ENCODE results near the gene CCDC97. TPM values are rescaled to one million over a fixed set of nuclear protein-coding genes. Genes with fewer than 3 reads are reported as not detected.

The CCDC97 gene
- 10.0 and 10.6 TPM in 2 replicates for total RNA-seq

DNA sequence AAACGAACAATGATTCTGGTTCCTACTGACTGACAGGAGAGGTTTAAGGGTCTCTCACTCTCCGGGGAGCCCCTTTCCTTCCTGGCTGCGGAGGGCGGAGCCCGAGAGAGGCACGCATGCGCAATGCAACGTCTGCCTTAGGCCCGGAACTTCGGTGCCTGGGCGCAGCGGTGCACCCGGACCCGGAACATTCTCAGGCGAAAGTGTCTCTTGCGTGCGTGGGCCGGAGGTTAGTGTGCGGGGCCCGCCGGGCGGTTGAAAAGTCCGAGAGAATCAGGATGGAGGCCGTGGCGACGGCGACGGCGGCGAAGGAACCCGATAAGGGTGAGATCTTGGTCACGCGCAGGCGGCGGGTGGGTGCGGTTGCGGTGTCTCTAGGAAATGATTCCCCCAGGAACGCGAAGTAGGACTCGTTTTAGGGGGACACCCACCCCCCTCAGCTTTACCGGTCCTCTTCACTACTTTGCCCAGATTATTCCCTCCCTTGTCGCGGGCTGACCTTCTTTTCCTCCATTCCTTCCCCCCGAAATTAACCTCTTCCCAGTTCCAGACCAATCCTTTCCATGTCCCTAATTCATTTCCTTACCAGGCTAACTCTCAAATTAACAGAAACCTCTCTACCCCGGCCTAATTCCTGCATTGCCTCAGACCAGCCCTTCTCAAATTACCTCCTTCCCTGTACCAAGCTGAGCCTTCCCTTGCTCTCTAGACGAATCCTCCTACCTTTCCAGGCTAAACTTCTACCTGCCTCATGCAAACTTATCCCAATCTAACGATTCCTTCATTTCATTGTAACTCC is at the start of gene CCDC97:
CCDC97 (plus strand) TSS at position 140 of the 799 bp plus-strand sequence; CDS start at position 279, 139 bp downstream.

DNA sequence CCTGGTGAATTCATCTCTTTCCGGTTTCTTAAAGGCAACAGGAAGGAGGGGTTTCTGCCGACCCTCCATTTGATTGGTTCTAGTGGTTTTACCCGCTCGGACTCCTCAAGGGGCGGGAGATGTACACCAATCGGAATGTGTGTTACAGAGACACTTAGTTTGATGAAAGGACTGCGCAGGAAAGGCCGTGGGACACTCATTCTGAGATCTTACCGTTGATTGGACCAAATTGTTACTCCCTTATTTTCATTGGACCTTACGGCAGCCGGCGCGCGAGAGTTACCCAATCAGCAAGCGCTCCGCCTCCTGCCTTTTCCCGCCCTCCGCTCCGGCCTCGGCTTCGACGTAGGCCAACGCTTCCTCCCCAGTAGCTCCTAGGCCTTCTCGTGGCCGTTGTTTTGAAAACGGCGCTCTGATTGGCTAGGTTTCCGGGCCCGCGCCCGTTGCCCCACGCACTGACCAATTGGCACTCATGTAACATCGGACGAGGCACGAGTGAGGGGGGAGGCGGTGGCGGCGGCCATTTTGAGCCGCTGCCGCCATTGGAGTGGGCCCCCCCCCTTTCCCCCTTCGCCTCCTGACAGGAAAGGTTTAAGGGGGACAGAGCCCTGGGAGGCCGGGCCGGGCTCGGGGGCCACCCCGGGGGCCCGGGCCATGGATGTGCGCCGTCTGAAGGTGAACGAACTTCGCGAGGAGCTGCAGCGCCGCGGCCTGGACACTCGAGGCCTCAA is 46.0 kb upstream of the CCDC97 start, which contains the start of gene HNRNPUL1:
HNRNPUL1 (plus strand) TSS at position 523 of the 731 bp plus-strand sequence; CDS start at position 655, 132 bp downstream.

DNA sequence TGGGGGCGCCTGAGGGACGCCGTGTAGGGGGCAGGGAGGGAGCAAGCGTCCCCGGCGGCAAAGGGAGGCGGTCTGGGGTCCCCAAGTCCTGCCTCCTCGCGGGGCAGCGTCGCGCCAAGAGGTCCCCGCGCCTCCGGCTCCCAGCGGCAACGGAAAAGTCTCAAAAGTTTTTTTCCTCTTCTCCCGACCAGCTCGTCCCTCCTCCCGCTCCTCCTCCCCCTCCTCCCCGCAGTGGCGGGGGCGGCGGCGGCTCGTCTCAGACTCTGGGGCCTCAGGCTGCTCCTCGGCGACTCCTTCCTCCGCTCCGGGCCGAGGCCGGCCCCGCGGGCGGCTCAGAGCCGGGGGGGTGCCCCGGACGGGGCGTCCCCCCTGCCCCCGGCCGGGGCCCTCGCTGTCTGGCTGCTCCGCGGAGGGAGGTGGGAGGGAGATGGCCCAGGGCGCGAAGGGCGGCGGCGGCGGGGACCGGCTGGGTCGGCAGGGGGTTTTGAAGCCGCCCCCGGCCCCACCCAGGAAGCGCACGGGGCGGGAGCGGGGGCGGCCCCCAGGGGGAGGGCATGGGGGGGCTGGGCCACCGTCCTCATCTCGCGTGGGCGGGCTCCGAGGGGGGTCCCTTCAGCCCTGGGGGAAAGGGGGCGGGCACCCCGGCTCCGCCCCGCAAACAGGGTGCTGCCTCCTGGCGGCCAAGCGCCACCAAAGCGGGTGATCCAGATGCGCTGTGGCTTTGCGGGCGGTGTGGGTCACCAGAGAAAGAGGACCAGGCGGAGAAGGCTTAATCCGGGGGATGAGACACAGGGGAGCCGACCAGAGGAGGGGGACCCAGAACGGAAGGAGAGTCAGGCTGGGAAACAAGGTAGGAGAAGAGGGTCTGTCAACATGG is 43.7 kb downstream of the CCDC97 start, which contains the start of gene TGFB1:
TGFB1 (minus strand) TSS at position 457 of the 877 bp plus-strand sequence. CDS start 878 bp downstream, outside the sequence.

DNA sequence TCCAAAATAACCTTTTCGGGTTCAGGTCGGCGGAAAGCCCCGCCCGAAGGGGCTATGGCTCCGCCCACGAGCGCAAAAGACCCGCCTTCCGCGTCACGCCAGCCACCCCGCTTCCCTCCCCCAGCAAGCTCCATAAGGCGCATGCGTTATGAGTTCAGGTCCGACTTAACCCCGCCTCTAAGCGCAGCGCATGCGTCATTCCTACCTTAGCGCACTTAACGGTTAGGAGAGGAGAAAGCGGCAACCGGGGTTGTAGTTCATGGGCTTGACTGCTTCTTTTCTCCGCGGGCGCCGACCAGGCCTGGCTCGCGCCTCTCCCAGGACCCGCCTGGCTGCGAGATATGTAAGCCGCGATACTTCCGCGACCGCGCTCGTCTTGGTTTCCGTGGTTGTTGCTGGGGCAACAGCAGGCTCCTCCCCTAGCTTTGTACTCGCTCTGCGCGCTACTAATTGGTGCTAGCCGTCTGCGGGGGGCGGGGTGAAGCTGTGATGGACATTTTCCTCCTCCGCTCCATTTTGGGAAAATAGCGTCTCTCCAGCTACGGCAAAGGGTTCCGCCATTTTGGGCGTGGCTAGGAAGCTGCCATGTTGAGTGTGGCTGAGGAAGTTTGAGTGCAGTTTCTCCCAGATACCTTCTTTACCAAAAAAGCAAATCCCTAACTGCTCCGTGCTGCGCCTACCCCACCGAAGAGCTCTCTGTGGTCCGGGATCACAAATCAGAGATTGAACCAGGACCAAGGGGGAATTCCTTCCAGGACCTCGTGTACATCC is 54.0 kb downstream of the CCDC97 start, which contains the start of gene B9D2:
B9D2 (minus strand) TSS at position 397 of the 771 bp plus-strand sequence. CDS start 630 bp downstream, outside the sequence.

Other genes with a start within 250 kb of the CCDC97 start
- gene CYP2A13, start 221.7 kb upstream of the CCDC97 start, total RNA-seq = not detected in 2 replicates
- not detected in 2 replicates for gene CYP2F1, start 195.7 kb upstream of the CCDC97 start, total RNA-seq
- gene CYP2S1, start 117.0 kb upstream of the CCDC97 start, total RNA-seq = 1.3 and 4.5 TPM in 2 replicates
- gene AXL, start 90.9 kb upstream of the CCDC97 start, total RNA-seq = 379 and 401 TPM in 2 replicates
- 131 and 136 TPM in 2 replicates for gene HNRNPUL1, start 45.8 kb upstream of the CCDC97 start, total RNA-seq
- 7.1 and 7.7 TPM in 2 replicates for gene TGFB1, start 43.8 kb downstream of the CCDC97 start, total RNA-seq
- gene B9D2, start 54.0 kb downstream of the CCDC97 start, total RNA-seq = 6.2 and 12.6 TPM in 2 replicates
- gene TMEM91, start 66.4 kb downstream of the CCDC97 start, total RNA-seq = 3.0 and 5.1 TPM in 2 replicates
- gene EXOSC5, start 87.2 kb downstream of the CCDC97 start, total RNA-seq = 34.8 and 34.9 TPM in 2 replicates
- gene BCKDHA, start 87.6 kb downstream of the CCDC97 start, total RNA-seq = 30.3 and 39.1 TPM in 2 replicates
- 2.1 and 3.5 TPM in 2 replicates for gene B3GNT8, start 117.2 kb downstream of the CCDC97 start, total RNA-seq
- gene DMAC2, start 129.7 kb downstream of the CCDC97 start, total RNA-seq = 56.0 and 57.2 TPM in 2 replicates
- gene ERICH4, start 133.0 kb downstream of the CCDC97 start, total RNA-seq = not detected in 2 replicates